Mucosa of descending colon (tissue), 3 donors: ENCODE results near the gene CFAP210. TPM values are rescaled to one million over a fixed set of nuclear protein-coding genes. Genes with fewer than 3 reads are reported as not detected.
"Not testable (repeated sequence)": the region's sequence is repeated elsewhere in the genome, so short reads cannot be mapped to it uniquely, and the experiment has no call there.

Experiments
- ATAC-seq: fragments of 200-7000 bp; cut with Tn5 transposase; one replicate; pipeline ENCODE4 v1.9.1; 2020; ENCODE audit warnings: mild to moderate bottlenecking, moderate library complexity
- DNase-seq, 3 donors: peaks; one replicate each; pipeline ENCODE4 v3.0.0-alpha.2; 2020
- H3K36me3 ChIP-seq: fragments of 200-600 bp; one replicate; pipeline ENCODE4 v1.8.0; 2021; ENCODE audit warnings: low read depth, mild to moderate bottlenecking
- H3K4me1 ChIP-seq: fragments of 200-600 bp; one replicate; pipeline ENCODE4 v1.8.0; 2021; ENCODE audit warnings: low read depth, mild to moderate bottlenecking
- H3K4me3 ChIP-seq: fragments of 200-600 bp; one replicate; pipeline ENCODE4 v1.8.0; 2021; ENCODE audit warnings: mild to moderate bottlenecking
- H3K9me3 ChIP-seq: fragments of 200-600 bp; one replicate; pipeline ENCODE4 v1.8.0; 2021; ENCODE audit warnings: mild to moderate bottlenecking
- CTCF ChIP-seq: fragments of 200-600 bp; IDR thresholded peaks from one replicate; pipeline ENCODE4 v1.8.0; 2022; ENCODE audit warnings: antibody characterized with exemption, mild to moderate bottlenecking
- intact Hi-C, 2 donors: fragments of 100-400 bp; cut with DNase I in 1 of 2; cut with micrococcal nuclease in 1 of 2; formaldehyde crosslinking; loops; one replicate each; pipeline versions ENCODE4 v1.11.0 to v1.11.1; 2022; cut with DNase I, micrococcal nuclease
- total RNA-seq, 3 donors: library from RNA; stranded (reverse); fragmentation: NEBNext Ultra II Directional in 2 of 3; extraction: Animal tissue kit (Norgen Biotek cat#: 25700) in 2 of 3; gene quantifications; one replicate each; pipeline versions ENCODE4 v1.2.1 to v1.2.4, GENCODE V29; 2021 to 2023
- donor health status: DM: no; HTN: no; CAD: no; lungs with moderate emphysema.
- donor health status: DM: no; HTN: no; CAD: no.
- donor health status: DM: no; HTN: yes; CAD: no.

Gene CFAP210
- total RNA-seq, 3 donors from 2014 or later, result not detected

GRCh38 chr2:169704160-169704708 is 10.0 kb upstream of the CFAP210 start:
- peak; percentile 85 for ATAC-seq
- TF ChIP-seq CTCF, result no peak
- Histone ChIP-seq H3K36me3 (no peaks in the 10 kb centered on the region), H3K9me3 (no peaks in the 10 kb centered on the region), H3K4me1 (no peaks in the 10 kb centered on the region), H3K4me3 (no peak overlapping the region)
- DNase-seq, result no peak
- intact Hi-C loops, result no loop called here

- ATAC-seq (no peak), DNase-seq (no peak)
- no peak for TF ChIP-seq CTCF
- H3K4me1 ChIP-seq, result no peaks in the 10 kb centered on the region
- no peaks in the 10 kb centered on the region for H3K36me3 ChIP-seq
- intact Hi-C loops, result no loop called here
- H3K9me3 ChIP-seq, result no peaks in the 10 kb centered on the region
- no peak overlapping the region for H3K4me3 ChIP-seq
These were observed 8.8 kb upstream of the CFAP210 start for GRCh38 chr2:169702996-169703395.

GRCh38 chr2:169699173-169699572 is 5.0 kb upstream of the CFAP210 start:
- H3K9me3 ChIP-seq, ATAC-seq, intact Hi-C loops: not testable (repeated sequence)

GRCh38 chr2:169696381-169696780 is 2.2 kb upstream of the CFAP210 start:
- H3K36me3 ChIP-seq, result no peaks in the 10 kb centered on the region
- TF ChIP-seq CTCF, result no peak
- intact Hi-C loops, result no loop called here
- DNase-seq (no peak), ATAC-seq (no peak)
- peaks cover 3% of the 10 kb centered on the region for H3K4me1 ChIP-seq
- no peak overlapping the region for H3K4me3 ChIP-seq
- H3K9me3 ChIP-seq, result no peaks in the 10 kb centered on the region

More at GRCh38 chr2:169699173-169699572, 5.0 kb upstream of the CFAP210 start:
- DNase-seq, H3K4me3 ChIP-seq, H3K4me1 ChIP-seq, H3K36me3 ChIP-seq: not testable (repeated sequence)

- DNase-seq (no peak), ATAC-seq (no peak)
- Histone ChIP-seq H3K4me1 (peaks cover 3% of the 10 kb centered on the region), H3K4me3 (peak overlapping the region; percentile 44), H3K9me3 (no peaks in the 10 kb centered on the region), H3K36me3 (no peaks in the 10 kb centered on the region)
- intact Hi-C loops, result no loop called here
- no peak for TF ChIP-seq CTCF
These were observed 672 bp upstream of the CFAP210 start for GRCh38 chr2:169694894-169695260.

- Histone ChIP-seq H3K9me3 (no peaks in the 10 kb centered on the region), H3K4me1 (peaks cover 3% of the 10 kb centered on the region), H3K4me3 (no peak overlapping the region), H3K36me3 (no peaks in the 10 kb centered on the region)
- intact Hi-C loops, result no loop called here
- no peak for TF ChIP-seq CTCF
- ATAC-seq (no peak), DNase-seq (peak in 1 of 3 donors; percentile 24)
These were observed 845 bp downstream of the CFAP210 start for GRCh38 chr2:169693360-169693759.
